GM12801 (cell line): ENCODE data around the gene SLC36A2.

ENCODE experiments used
- TF ChIP-seq, protein P1 (sequence below): IDR thresholded peaks from one replicate; pipeline ENCODE4 v1.5.1; 2011; ENCODE audit warnings: control low read depth; ENCODE audit not compliant: insufficient read length; ENCODE audit errors: extremely low read depth

SLC36A2 gene

GRCh38 chr5:151347369-151347768 lies at the start of gene SLC36A2:
SLC36A2 (minus strand) TSS chr5:151347559; CDS start chr5:151347460, 99 bp downstream.
- TF ChIP-seq, protein P1, sequence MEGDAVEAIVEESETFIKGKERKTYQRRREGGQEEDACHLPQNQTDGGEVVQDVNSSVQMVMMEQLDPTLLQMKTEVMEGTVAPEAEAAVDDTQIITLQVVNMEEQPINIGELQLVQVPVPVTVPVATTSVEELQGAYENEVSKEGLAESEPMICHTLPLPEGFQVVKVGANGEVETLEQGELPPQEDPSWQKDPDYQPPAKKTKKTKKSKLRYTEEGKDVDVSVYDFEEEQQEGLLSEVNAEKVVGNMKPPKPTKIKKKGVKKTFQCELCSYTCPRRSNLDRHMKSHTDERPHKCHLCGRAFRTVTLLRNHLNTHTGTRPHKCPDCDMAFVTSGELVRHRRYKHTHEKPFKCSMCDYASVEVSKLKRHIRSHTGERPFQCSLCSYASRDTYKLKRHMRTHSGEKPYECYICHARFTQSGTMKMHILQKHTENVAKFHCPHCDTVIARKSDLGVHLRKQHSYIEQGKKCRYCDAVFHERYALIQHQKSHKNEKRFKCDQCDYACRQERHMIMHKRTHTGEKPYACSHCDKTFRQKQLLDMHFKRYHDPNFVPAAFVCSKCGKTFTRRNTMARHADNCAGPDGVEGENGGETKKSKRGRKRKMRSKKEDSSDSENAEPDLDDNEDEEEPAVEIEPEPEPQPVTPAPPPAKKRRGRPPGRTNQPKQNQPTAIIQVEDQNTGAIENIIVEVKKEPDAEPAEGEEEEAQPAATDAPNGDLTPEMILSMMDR, result no peak

DNA sequence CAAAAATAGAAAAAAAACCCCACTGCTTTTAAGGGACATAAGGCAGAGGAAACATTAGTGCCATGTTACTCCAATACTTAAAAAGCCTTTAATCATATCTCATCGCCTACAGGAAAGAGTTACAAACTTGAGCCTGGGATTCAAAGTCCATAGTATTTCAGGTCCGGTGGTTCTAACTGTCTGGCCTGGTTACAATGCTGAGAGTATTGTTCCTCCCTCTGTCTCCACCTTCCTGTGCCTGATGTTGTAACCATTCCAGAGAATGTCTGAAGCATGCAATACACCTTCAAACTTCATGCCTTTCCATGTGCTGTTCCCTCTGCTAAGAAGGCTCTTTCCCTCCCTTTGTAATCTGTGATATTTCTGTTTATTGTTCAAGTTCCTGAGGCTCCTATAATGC lies 41.6 kb upstream of the SLC36A2 start:
- TF ChIP-seq, protein P1, result no peak

DNA sequence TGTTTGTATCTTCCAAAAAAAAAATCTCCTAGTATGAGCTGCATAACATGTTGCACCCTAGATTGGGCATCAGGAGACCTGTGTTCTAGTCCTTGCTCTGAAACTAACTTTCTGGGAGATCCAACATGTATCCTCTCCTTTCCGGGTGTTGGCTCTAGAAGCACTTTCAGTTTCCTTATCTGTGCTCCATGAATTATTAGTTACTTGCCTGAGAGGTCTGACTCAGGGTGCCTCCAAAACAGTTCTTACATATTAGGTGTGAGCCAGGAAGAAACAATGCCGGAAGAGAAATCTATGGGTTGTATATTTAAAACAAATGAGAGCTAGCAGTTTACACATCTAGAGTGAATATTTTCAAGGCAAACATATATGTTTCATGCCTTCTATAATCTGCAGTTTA lies 36.7 kb upstream of the SLC36A2 start:
- TF ChIP-seq, protein P1, result no peak

GRCh38 chr5:151383011-151383410 lies 35.7 kb upstream of the SLC36A2 start:
- TF ChIP-seq, protein P1, result no peak

DNA sequence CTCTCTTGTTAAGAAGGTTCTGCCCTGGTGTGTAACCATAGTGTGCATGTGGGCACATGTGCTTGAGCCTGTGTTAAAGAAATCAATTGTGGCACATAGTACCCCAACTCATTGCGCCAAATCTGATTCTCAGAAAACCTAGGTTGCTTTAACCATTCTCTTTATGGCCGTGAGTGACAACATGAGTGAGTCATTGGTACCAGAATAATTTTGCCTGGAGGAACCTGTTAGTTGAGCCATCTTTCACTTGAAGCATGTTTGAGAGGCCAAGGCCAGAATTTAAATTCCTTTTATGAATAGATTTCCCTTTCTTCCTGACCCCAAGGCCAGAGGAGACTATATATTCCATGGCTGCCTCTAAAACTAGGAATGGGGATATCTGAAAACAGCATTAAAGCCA lies 35.2 kb upstream of the SLC36A2 start:
- TF ChIP-seq, protein P1, result no peak

GRCh38 chr5:151381899-151382298 lies 34.5 kb upstream of the SLC36A2 start:
- TF ChIP-seq, protein P1, result no peak

GRCh38 chr5:151378616-151379015 lies 31.3 kb upstream of the SLC36A2 start:
- TF ChIP-seq, protein P1, result no peak

GRCh38 chr5:151374539-151374938 lies 27.2 kb upstream of the SLC36A2 start:
- TF ChIP-seq, protein P1, result no peak
